ENCODE data around the gene SLC26A1.

Gene SLC26A1

GRCh38 chr4:1004557-1005485 is 11.6 kb upstream of the SLC26A1 start:
- Histone ChIP-seq H3K36me3 (ENCODE audit: low read length) (no peaks in the 10 kb centered on the region), H3K9ac (ENCODE audit: low read length) (no peak overlapping the region), H3K27ac (ENCODE audit: low read depth, low read length) (no peak overlapping the region), H2AFZ (ENCODE audit: low read depth, low read length, severe bottlenecking) (no peak overlapping the region), H3K9me3 (ENCODE audit: insufficient read depth, low read length) (no peaks in the 10 kb centered on the region), H3K9me2 (replicated peaks; ENCODE audit: insufficient read depth, low read length) (no peaks in the 10 kb centered on the region), H4K20me1 (ENCODE audit: low read depth, low read length) (no peaks in the 10 kb centered on the region), H3F3A (ENCODE audit: insufficient read depth) (peaks cover under 1% of the 10 kb centered on the region; the same call in 1 of the 2 replicates), H3K4me2 (ENCODE audit: low read depth, low read length, poor library complexity, severe bottlenecking) (no peak overlapping the region), H3K79me2 (ENCODE audit: insufficient read depth, low read length) (no peaks in the 10 kb centered on the region), H3K4me3 (ENCODE audit: insufficient read depth, low read length, poor library complexity, severe bottlenecking) (no peak overlapping the region), H3K27me3 (ENCODE audit: low read length) (no peaks in the 10 kb centered on the region)
- no peak for TF ChIP-seq EZH2phosphoT487 (conservative IDR thresholded peaks at IDR 0.05; ENCODE audit: low read length)
- TF ChIP-seq CTCF (IDR thresholded peaks at IDR 0.05; ENCODE audit: insufficient read depth, low read length, poor library complexity, severe bottlenecking) = no peak

- Histone ChIP-seq H3K4me2 (ENCODE audit: low read depth, low read length, poor library complexity, severe bottlenecking) (no peak overlapping the region), H3K27me3 (ENCODE audit: low read length) (no peaks in the 10 kb centered on the region), H2AFZ (ENCODE audit: low read depth, low read length, severe bottlenecking) (no peak overlapping the region), H3K9me3 (ENCODE audit: insufficient read depth, low read length) (no peaks in the 10 kb centered on the region), H3K4me3 (ENCODE audit: insufficient read depth, low read length, poor library complexity, severe bottlenecking) (no peak overlapping the region), H3K27ac (ENCODE audit: low read depth, low read length) (no peak overlapping the region), H3F3A (ENCODE audit: insufficient read depth) (no peaks in the 10 kb centered on the region), H3K79me2 (ENCODE audit: insufficient read depth, low read length) (no peaks in the 10 kb centered on the region), H3K36me3 (ENCODE audit: low read length) (no peaks in the 10 kb centered on the region), H4K20me1 (ENCODE audit: low read depth, low read length) (no peaks in the 10 kb centered on the region), H3K9ac (ENCODE audit: low read length) (no peak overlapping the region), H3K9me2 (replicated peaks; ENCODE audit: insufficient read depth, low read length) (no peaks in the 10 kb centered on the region)
- TF ChIP-seq CTCF (IDR thresholded peaks at IDR 0.05; ENCODE audit: insufficient read depth, low read length, poor library complexity, severe bottlenecking) (no peak), EZH2phosphoT487 (conservative IDR thresholded peaks at IDR 0.05; ENCODE audit: low read length) (no peak)
Observed at GRCh38 chr4:1004071-1004418, 10.8 kb upstream of the SLC26A1 start.

- Histone ChIP-seq H3F3A (ENCODE audit: insufficient read depth) (no peaks in the 10 kb centered on the region), H3K9ac (ENCODE audit: low read length) (no peak overlapping the region), H3K36me3 (ENCODE audit: low read length) (no peaks in the 10 kb centered on the region), H4K20me1 (ENCODE audit: low read depth, low read length) (no peaks in the 10 kb centered on the region), H3K9me2 (replicated peaks; ENCODE audit: insufficient read depth, low read length) (no peaks in the 10 kb centered on the region), H3K4me3 (ENCODE audit: insufficient read depth, low read length, poor library complexity, severe bottlenecking) (no peak overlapping the region), H3K79me2 (ENCODE audit: insufficient read depth, low read length) (no peaks in the 10 kb centered on the region), H3K4me2 (ENCODE audit: low read depth, low read length, poor library complexity, severe bottlenecking) (no peak overlapping the region), H3K27ac (ENCODE audit: low read depth, low read length) (no peak overlapping the region), H2AFZ (ENCODE audit: low read depth, low read length, severe bottlenecking) (no peak overlapping the region), H3K9me3 (ENCODE audit: insufficient read depth, low read length) (no peaks in the 10 kb centered on the region), H3K27me3 (ENCODE audit: low read length) (no peaks in the 10 kb centered on the region)
- no peak for TF ChIP-seq CTCF (IDR thresholded peaks at IDR 0.05; ENCODE audit: insufficient read depth, low read length, poor library complexity, severe bottlenecking)
Observed at GRCh38 chr4:1003271-1004070, 10.3 kb upstream of the SLC26A1 start.

Data from SU-DHL-6 (cell line).